Omental fat pad (tissue), 4 donors: ENCODE results near the gene CEP131. TPM values are rescaled to one million over a fixed set of nuclear protein-coding genes. Genes with fewer than 3 reads are reported as not detected.

Experiments used
- ATAC-seq: fragments of 150-250 bp; one replicate; pipeline ENCODE4 v1.9.1; 2016; ENCODE audit warnings: mild to moderate bottlenecking, moderate library complexity; ENCODE audit not compliant: low FRiP score
- DNase-seq: peaks from one replicate; pipeline ENCODE4 v3.0.0-alpha.2; 2019; ENCODE audit warnings: low spot score
- total RNA-seq, 4 donors: library from RNA; depleted of rRNA; stranded (reverse); fragments of >200 nt; gene quantifications; one replicate each; pipeline ENCODE4 v1.1.0, GENCODE V29; 2016
- TF ChIP-seq, protein P1 (sequence below), 3 donors: fragments of 450-650 bp; IDR thresholded peaks; one replicate each; pipeline ENCODE4 v1.5.1; 2016 to 2017; ENCODE audit warnings: antibody characterized with exemption in 3 of 3, mild to moderate bottlenecking in 3 of 3, moderate library complexity in 2 of 3

Gene CEP131
- total RNA-seq, 4 donors from 2014 or later: 3.0 to 11.5 (median 5.6) TPM

DNA sequence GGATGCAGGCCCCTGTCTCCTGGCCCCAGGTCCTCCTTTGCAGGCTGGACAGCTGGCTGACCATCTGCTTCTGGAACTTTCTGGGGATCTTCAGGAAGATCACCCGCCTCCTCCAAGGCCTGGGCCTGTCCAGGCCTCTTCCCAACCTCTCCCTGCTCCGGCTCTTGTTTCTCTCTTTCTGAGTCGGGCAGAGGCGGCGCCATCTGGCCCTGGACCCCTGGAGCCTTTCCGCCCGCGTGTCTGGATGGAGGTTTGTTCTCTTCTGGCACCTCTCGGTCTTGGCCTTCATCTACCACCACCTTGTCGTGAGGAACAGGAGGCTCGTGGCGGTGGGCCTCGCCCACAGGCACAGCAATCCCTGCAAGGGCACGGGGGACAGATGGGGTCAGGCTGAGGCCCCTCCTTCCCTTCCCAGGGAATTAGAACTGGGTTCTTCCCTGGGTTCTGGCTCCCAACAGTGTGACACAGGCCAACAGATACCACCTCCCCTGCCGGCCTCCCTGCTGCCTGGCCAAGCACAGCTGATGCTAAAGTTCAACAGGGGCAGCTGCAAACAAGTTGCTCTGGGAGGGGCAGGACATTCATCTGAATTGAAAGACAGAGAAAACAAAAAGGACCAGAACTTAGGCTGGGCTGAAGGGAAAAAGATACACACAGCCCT lies 29.7 kb upstream of the CEP131 start:
- ATAC-seq: no peak
- TF ChIP-seq, protein P1, sequence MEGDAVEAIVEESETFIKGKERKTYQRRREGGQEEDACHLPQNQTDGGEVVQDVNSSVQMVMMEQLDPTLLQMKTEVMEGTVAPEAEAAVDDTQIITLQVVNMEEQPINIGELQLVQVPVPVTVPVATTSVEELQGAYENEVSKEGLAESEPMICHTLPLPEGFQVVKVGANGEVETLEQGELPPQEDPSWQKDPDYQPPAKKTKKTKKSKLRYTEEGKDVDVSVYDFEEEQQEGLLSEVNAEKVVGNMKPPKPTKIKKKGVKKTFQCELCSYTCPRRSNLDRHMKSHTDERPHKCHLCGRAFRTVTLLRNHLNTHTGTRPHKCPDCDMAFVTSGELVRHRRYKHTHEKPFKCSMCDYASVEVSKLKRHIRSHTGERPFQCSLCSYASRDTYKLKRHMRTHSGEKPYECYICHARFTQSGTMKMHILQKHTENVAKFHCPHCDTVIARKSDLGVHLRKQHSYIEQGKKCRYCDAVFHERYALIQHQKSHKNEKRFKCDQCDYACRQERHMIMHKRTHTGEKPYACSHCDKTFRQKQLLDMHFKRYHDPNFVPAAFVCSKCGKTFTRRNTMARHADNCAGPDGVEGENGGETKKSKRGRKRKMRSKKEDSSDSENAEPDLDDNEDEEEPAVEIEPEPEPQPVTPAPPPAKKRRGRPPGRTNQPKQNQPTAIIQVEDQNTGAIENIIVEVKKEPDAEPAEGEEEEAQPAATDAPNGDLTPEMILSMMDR (IDR thresholded peaks at IDR 0.05): no peak
- DNase-seq: no peak

DNA sequence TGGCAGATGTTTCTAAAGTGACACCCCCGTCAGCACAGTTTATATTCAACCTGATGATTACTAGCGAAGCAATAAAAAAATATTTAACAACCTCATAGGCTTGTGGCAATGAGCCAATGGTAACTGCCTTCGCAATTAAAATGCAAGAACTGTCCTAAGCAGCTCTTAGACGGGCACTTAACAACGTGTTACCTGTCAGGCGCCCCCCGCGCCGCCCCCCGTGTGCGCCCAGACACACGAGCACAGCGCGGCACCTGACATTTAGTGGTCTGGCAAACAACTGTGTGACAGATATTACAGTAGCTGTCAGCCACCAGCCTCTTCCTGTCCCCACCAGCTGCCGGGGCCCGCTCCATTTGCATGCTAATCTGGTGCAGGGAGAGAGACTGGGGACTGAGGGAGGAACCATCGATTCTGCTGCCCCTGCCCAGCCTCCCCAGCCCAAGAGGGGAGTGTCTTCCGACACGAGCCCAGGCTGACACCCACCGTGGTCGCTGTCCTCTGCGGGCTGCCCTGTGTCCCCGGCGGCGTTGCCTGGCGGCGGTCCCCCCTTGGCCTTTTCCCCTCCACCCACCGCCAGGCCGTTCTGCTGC lies 29.0 kb upstream of the CEP131 start:
- TF ChIP-seq, protein P1 (IDR thresholded peaks at IDR 0.05): no peak

DNA sequence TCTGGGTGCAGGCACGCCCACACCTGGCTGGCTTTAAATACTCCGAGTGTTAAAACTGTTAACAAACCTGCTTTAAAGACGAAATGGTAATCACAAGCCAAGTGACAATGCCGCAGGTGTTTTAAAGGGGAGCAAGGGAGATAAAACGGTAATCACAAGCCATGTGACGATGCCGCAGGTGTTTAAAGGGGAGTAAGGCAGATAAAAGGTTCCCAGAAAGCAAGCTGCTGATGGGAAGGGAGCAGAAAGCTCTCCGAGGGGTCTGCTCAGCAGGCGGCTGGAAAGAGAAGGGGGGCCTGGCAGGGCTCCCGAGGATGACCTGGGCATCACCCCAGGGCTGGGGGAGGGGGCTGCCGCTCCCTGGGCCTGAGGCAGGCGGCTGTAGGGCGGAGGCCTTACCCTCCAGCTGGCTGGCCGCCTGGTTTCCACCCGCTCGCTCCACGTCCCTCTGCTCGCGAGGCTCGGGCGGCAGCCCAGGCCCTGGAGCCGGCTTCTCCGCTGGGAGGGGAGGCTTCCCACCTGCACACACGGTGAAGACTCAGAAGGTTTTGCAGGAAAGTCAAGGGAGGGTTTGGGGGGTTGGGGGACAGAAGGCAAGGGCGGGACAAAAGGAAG lies 28.4 kb upstream of the CEP131 start:
- DNase-seq (no peak), ATAC-seq (no peak)
- TF ChIP-seq, protein P1 (IDR thresholded peaks at IDR 0.05): no peak

More for the DNA sequence above, 29.0 kb upstream of the CEP131 start:
- DNase-seq (no peak), ATAC-seq (no peak)

DNA sequence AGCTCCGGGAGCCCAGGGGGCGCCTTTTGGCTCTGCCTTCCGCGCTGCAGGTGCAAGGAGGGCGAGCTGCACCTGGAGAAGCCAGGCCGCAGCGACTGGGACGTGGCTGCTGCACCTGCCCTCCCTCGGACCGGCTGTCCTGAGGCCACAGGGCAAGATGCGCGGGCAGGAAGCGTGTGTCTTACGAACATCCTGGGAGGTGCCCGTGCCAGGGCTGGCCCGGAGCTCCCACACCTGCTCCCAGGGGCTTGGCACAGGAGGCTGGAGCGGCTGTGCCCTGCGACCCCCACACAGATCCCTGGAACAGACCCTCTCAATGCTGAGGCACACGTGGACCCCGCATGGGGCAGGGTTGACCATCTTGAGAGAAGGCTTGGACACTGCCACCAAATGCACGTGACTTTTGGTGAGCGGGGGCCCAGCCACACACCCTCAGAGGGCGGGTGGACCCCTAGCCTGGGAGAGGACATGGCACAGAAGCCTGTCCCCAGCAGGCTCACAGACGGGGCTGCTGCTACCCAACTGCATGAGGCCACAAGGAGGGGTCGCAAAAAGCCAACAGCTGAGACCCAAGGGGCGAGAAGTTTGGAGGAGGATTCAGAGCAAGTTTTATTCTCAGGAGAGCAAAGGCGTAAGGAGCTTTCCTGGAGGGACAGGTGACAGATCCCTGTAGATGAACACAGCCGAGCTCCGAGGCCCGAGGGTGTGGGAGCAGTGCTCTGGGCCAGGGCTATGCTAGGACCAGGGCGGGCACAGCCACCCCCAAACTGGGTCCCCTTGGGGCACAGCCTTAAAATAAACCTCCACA lies 27.7 kb upstream of the CEP131 start:
- ATAC-seq (no peak), DNase-seq (no peak)
- TF ChIP-seq, protein P1 (IDR thresholded peaks at IDR 0.05): no peak

DNA sequence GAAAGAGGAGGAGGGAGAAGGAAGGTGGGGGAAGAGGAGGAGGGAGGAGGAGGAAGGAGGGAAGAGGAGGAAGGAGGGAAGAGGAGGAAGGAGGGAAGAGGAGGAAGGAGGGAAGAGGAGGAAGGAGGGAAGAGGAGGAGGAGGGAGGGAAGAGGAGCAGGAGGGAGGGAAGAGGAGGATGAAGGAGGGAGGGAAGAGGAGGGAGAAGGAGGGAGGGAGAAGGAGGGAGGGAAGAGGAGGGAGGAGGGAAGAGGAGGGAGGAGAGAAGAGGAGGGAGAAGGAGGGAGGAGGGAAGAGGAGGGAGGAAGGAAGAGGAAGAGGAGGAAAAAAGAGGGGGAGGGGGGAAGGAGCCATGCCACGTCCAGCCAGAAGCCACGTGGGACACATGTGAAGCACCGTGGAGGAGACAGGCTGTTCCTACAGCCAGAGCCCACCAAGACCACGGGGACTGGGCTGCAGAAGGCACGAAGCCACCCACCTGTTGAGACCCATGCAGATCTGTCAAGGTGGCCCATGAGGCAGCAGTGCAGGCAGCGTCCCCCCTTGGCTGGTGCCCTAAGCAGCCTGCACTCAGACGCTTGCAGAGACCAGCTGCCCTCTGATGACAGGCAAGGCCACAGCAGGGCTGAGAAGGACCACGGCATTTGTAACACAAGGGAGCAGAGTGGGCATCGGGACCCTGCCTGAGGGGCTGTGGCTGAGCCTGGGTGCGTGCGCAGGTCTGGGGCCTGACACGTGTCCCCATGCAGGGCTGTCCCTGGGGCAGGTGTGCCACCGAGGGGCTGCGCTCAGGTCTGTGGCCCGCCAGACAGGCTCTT lies 26.7 kb upstream of the CEP131 start:
- TF ChIP-seq, protein P1 (IDR thresholded peaks at IDR 0.05): no peak
- DNase-seq: no peak
- no peak for ATAC-seq

DNA sequence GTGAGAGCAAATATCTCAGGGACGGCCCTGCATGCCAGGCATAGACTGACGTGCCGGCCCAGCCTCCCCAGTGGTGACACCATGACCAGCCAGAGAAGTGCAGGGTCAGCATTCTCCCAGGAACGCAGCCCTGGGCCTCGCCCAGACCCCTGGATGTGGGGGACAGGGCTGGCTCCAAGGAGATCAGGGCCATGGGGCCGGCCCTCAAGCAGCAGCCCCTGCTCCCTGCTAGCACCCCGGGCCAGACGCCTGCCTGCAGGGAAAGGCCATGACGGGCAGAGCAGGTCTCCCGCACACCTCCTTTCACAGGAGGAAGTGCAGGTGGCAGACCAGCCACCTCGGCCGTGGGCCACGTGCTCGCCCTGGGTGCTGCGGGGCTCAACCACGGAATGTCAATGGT lies 25.9 kb upstream of the CEP131 start:
- ATAC-seq (no peak), DNase-seq (no peak)
- TF ChIP-seq, protein P1 (IDR thresholded peaks at IDR 0.05): no peak
